ENCODE results near the gene NFATC1. TPM values are rescaled to one million over a fixed set of nuclear protein-coding genes. Genes with fewer than 3 reads are reported as not detected.
"Not testable (repeated sequence)": the region's sequence is repeated elsewhere in the genome, so short reads cannot be mapped to it uniquely, and the experiment has no call there.

Gene NFATC1
- total RNA-seq, 4 donors from 2014 or later = 13.9 to 24.3 (median 16.7) TPM

DNA sequence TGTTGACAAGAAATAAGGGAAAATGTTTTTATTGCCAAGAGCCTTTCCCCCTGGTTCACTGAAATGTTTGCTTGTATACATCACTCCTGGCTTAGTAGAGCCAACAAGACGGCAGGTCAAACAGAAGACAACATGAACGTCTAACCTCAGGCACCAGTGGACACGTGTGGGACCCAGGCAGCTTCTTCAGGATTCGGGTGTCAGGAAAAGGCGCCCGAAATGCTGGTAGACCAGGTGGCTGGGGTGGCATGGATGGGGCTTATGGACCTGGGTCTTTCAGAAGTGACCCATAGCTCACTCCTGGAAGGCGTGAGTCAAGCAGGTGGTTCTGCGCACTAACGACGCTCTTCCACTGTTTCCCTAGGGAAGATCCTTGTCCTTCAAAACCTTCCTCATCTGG, 23.3 kb upstream of the NFATC1 start:
- H3K9me3 ChIP-seq = no peaks in the 10 kb centered on the region
- TF ChIP-seq, protein P1, sequence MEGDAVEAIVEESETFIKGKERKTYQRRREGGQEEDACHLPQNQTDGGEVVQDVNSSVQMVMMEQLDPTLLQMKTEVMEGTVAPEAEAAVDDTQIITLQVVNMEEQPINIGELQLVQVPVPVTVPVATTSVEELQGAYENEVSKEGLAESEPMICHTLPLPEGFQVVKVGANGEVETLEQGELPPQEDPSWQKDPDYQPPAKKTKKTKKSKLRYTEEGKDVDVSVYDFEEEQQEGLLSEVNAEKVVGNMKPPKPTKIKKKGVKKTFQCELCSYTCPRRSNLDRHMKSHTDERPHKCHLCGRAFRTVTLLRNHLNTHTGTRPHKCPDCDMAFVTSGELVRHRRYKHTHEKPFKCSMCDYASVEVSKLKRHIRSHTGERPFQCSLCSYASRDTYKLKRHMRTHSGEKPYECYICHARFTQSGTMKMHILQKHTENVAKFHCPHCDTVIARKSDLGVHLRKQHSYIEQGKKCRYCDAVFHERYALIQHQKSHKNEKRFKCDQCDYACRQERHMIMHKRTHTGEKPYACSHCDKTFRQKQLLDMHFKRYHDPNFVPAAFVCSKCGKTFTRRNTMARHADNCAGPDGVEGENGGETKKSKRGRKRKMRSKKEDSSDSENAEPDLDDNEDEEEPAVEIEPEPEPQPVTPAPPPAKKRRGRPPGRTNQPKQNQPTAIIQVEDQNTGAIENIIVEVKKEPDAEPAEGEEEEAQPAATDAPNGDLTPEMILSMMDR (IDR thresholded peaks at IDR 0.05) = no peak
- no peak for TF ChIP-seq POLR2AphosphoS5 (IDR thresholded peaks at IDR 0.05)
- TF ChIP-seq EP300 (IDR thresholded peaks at IDR 0.05) = no peak
- no peak for TF ChIP-seq POLR2A (IDR thresholded peaks at IDR 0.05)
- no peak overlapping the region for H3K27ac ChIP-seq
- WGBS = 80% methylated on average over 10 of the region's 10 CpGs
- H3K27me3 ChIP-seq = no peaks in the 10 kb centered on the region
- DNase-seq (ENCODE audit: low spot score in 2 of 2) = peak in 1 of 2 donors; percentile 18
- no peak overlapping the region for H3K4me3 ChIP-seq
- peaks cover 30% of the 10 kb centered on the region for H3K36me3 ChIP-seq
- no peaks in the 10 kb centered on the region for H3K4me1 ChIP-seq

GRCh38 chr18:79372991-79373390, 22.7 kb upstream of the NFATC1 start:
- H3K36me3 ChIP-seq = peaks cover 34% of the 10 kb centered on the region
- H3K4me1 ChIP-seq = no peaks in the 10 kb centered on the region
- H3K9me3 ChIP-seq = no peaks in the 10 kb centered on the region
- H3K27ac ChIP-seq = no peak overlapping the region
- H3K27me3 ChIP-seq = no peaks in the 10 kb centered on the region
- TF ChIP-seq EP300 (IDR thresholded peaks at IDR 0.05) = no peak
- TF ChIP-seq POLR2AphosphoS5 (IDR thresholded peaks at IDR 0.05) = no peak
- no peak for TF ChIP-seq POLR2A (IDR thresholded peaks at IDR 0.05)
- TF ChIP-seq, protein P1 (IDR thresholded peaks at IDR 0.05) = no peak
- 97% methylated on average over 2 of the region's 2 CpGs for WGBS
- no peak for DNase-seq (ENCODE audit: low spot score in 2 of 2)
- H3K4me3 ChIP-seq = no peak overlapping the region

- Histone ChIP-seq H3K9me3 (no peaks in the 10 kb centered on the region), H3K4me1 (peaks cover 1% of the 10 kb centered on the region), H3K4me3 (no peak overlapping the region), H3K27me3 (no peaks in the 10 kb centered on the region), H3K36me3 (peaks cover 40% of the 10 kb centered on the region), H3K27ac (no peak overlapping the region)
- TF ChIP-seq EP300 (IDR thresholded peaks at IDR 0.05) = no peak
- TF ChIP-seq POLR2AphosphoS5 (IDR thresholded peaks at IDR 0.05) = no peak
- TF ChIP-seq, protein P1 (IDR thresholded peaks at IDR 0.05) = no peak
- no peak for TF ChIP-seq POLR2A (IDR thresholded peaks at IDR 0.05)
- DNase-seq (ENCODE audit: low spot score in 2 of 2) = peak in 1 of 2 donors; percentile 41
- WGBS = 93% methylated on average over 17 of the region's 17 CpGs
Measured at GRCh38 chr18:79373736-79374135, 22.0 kb upstream of the NFATC1 start.

DNA sequence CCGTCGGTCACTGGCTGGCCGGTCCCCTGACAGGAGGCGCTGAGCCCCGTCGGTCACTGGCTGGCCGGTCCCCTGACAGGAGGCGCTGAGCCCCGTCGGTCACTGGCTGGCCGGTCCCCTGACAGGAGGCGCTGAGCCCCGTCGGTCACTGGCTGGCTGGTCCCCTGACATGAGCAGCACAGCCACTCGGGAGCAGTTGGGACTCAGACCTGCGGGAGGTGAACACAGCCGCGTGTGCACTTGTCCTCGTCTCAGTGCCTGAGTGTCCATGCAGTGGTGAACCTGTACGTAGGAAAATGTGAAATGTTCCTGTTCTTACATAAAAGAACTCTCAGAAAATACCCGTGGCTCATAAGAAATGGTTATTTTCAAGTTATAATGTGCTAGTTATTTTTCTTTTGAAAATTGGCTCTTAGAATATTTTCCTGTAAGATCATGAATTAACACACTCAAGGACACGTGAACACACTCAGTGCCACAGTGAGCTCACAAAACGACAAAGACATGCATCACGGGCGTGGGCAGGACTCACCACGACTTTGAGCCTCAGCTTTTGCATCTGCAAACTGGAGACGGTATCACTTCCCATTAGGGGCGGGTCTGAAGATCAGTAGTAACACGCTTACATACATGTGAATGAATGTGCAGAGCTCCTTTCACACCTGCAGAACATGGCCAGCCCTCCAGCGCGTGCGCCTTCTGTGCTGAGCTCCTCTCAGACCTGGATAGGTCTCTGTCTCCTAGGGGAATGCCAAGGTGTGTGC, 21.1 kb upstream of the NFATC1 start:
- H3K4me3 ChIP-seq = no peak overlapping the region
- peaks cover 8% of the 10 kb centered on the region for H3K4me1 ChIP-seq
- peaks cover 40% of the 10 kb centered on the region for H3K36me3 ChIP-seq
- H3K9me3 ChIP-seq = no peaks in the 10 kb centered on the region
- no peaks in the 10 kb centered on the region for H3K27me3 ChIP-seq
- 89% methylated on average over 20 of the region's 32 CpGs for WGBS
- H3K27ac ChIP-seq = no peak overlapping the region
- TF ChIP-seq POLR2AphosphoS5 (IDR thresholded peaks at IDR 0.05) (no peak), POLR2A (IDR thresholded peaks at IDR 0.05) (no peak)
- TF ChIP-seq, protein P1 (IDR thresholded peaks at IDR 0.05) = no peak
- DNase-seq (ENCODE audit: low spot score in 2 of 2) = peak in 1 of 2 donors; percentile 21

DNA sequence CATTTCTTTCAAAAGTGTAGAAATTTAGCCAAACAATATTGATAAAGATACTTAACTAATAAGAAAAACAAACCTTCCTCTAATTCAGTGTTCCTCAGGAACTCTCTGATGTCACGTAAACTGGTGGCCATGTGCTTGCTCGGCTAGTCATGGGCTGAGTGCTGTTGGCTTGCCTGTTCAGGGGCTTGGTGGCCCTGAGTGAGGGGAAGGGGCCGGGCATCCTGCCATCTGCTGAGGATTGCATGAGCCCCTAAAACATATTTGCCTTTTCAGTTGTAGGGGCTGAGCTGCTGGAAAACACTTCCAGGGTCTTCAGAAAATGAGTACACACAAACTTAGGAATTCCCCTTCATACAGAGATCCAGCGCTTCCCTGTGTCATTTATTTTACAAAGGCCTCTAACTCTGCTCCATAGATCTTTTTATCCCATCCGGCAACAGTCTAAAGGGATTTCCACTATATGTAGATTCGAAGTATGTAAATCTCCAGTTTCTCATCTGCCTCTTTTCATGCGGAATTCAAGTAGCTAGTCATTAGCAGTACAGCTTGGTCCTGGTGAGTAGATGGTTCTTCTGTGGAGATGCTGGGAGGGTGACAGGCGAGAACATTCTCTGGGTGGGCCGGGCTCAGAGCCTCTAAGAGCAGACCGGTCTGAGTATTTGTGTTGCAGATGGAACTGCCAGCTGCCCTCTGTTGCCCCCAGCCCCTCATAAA, 20.1 kb upstream of the NFATC1 start:
- Histone ChIP-seq H3K27me3 (no peaks in the 10 kb centered on the region), H3K4me3 (no peak overlapping the region), H3K27ac (no peak overlapping the region), H3K4me1 (peaks cover 8% of the 10 kb centered on the region), H3K9me3 (no peaks in the 10 kb centered on the region), H3K36me3 (peaks cover 40% of the 10 kb centered on the region)
- TF ChIP-seq EP300 (IDR thresholded peaks at IDR 0.05) (no peak), POLR2A (IDR thresholded peaks at IDR 0.05) (no peak), POLR2AphosphoS5 (IDR thresholded peaks at IDR 0.05) (no peak)
- TF ChIP-seq, protein P1 (IDR thresholded peaks at IDR 0.05) = no peak
- DNase-seq (ENCODE audit: low spot score in 2 of 2) = peak in 1 of 2 donors; percentile 24
- WGBS = 94% methylated on average over 10 of the region's 10 CpGs

- H3K9me3 ChIP-seq, H3K4me3 ChIP-seq, H3K27me3 ChIP-seq, H3K27ac ChIP-seq: not testable (repeated sequence)
- 78% methylated on average over 12 of the region's 12 CpGs for WGBS
- Histone ChIP-seq H3K36me3 (peaks cover 37% of the 10 kb centered on the region), H3K4me1 (peaks cover 12% of the 10 kb centered on the region)
- peak in 1 of 2 donors; percentile 54 for DNase-seq (ENCODE audit: low spot score in 2 of 2)
Measured at GRCh38 chr18:79376661-79377060, 19.1 kb upstream of the NFATC1 start.

Data from suprapubic skin (tissue), 4 donors.